ENCODE data around the gene SERF1B.
"Not testable (repeated sequence)": the region's sequence is repeated elsewhere in the genome, so short reads cannot be mapped to it uniquely, and the experiment has no call there.

DNA sequence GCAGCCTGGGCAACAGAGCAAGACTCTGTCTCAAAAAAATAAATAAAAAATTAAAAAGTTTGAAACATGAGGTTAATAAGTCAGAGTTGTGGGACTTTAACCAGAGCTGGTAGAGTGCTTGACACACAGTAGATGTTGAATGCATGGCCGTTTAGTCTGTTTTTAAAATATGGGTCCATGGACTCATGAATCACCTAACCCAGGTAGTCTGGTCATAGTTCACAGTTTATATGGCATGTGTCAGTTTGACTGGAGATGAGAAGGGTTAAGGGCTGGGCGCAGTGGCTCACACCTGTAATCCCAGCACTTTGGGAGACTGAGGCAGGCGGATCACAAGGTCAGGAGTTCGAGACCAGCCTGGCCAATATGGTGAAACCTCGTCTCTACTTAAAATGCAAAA, 6.2 kb downstream of the SERF1B start:
- TF ChIP-seq, protein P1, sequence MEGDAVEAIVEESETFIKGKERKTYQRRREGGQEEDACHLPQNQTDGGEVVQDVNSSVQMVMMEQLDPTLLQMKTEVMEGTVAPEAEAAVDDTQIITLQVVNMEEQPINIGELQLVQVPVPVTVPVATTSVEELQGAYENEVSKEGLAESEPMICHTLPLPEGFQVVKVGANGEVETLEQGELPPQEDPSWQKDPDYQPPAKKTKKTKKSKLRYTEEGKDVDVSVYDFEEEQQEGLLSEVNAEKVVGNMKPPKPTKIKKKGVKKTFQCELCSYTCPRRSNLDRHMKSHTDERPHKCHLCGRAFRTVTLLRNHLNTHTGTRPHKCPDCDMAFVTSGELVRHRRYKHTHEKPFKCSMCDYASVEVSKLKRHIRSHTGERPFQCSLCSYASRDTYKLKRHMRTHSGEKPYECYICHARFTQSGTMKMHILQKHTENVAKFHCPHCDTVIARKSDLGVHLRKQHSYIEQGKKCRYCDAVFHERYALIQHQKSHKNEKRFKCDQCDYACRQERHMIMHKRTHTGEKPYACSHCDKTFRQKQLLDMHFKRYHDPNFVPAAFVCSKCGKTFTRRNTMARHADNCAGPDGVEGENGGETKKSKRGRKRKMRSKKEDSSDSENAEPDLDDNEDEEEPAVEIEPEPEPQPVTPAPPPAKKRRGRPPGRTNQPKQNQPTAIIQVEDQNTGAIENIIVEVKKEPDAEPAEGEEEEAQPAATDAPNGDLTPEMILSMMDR (IDR thresholded peaks at IDR 0.05): not testable (repeated sequence)
- not testable (repeated sequence) for TF ChIP-seq POLR2A, POLR2AphosphoS5, EP300 (IDR thresholded peaks at IDR 0.05)

All from suprapubic skin (tissue), 4 donors.